Mammary epithelial cell (primary cell): ENCODE data around the gene TM4SF18.

Source experiments
- EZH2 ChIP-seq: IDR thresholded peaks from 2 replicates; pipeline ENCODE4 v1.6.1; 2012; ENCODE audit warnings: low read length, inconsistent platforms, borderline replicate concordance
- TF ChIP-seq, protein P1 (sequence below), 2 donors: IDR thresholded peaks in 1 of 2; conservative IDR thresholded peaks in 1 of 2; 2 replicates each; pipeline ENCODE4 v1.5.1; 2011 to 2012; ENCODE audit warnings: inconsistent platforms in 2 of 2, low read length in 2 of 2, mild to moderate bottlenecking in 2 of 2, control low read depth in 1 of 2, low read depth in 1 of 2; ENCODE audit not compliant: insufficient read depth in 1 of 2; ENCODE audit errors: extremely low read depth in 1 of 2

DNA sequence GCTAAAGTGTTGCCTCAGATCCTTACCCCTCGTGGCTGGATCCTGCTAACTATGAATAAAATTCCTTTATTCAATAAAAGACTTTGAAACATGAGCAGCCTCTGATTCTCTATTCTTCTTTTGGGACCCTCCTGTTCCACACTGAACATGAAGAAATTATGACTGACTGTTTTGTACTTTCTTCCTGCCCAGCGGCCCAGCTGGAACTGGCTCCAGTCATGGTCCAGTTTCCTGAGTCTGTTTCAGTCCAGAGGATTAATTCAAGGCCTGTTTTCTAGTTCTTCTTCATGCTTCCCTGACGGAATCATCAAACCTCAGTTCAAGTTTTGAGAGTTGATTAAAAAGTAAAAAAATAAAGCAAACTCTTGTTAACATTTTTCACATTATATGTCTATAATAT is 59.2 kb downstream of the TM4SF18 start:
- TF ChIP-seq, protein P1, sequence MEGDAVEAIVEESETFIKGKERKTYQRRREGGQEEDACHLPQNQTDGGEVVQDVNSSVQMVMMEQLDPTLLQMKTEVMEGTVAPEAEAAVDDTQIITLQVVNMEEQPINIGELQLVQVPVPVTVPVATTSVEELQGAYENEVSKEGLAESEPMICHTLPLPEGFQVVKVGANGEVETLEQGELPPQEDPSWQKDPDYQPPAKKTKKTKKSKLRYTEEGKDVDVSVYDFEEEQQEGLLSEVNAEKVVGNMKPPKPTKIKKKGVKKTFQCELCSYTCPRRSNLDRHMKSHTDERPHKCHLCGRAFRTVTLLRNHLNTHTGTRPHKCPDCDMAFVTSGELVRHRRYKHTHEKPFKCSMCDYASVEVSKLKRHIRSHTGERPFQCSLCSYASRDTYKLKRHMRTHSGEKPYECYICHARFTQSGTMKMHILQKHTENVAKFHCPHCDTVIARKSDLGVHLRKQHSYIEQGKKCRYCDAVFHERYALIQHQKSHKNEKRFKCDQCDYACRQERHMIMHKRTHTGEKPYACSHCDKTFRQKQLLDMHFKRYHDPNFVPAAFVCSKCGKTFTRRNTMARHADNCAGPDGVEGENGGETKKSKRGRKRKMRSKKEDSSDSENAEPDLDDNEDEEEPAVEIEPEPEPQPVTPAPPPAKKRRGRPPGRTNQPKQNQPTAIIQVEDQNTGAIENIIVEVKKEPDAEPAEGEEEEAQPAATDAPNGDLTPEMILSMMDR (conservative IDR thresholded peaks at IDR 0.05 in 1 of 2, IDR thresholded peaks at IDR 0.05 in 1 of 2; ENCODE audit: extremely low read depth in 1 of 2, insufficient read depth in 1 of 2, low read depth in 1 of 2, low read length in 2 of 2): no peak
- no peak for TF ChIP-seq EZH2
